Left lung (tissue), 10 donors: Measurements from ENCODE around the gene NAALADL2. TPM values are rescaled to one million over a fixed set of nuclear protein-coding genes. Genes with fewer than 3 reads are reported as not detected.
A peak's percentile ranks its signal among the peaks of the same experiment; 100 is the strongest.
"Not testable (repeated sequence)": the region's sequence is repeated elsewhere in the genome, so short reads cannot be mapped to it uniquely, and the experiment has no call there.

Experiments used
- ATAC-seq: fragments of 200-7000 bp; cut with Tn5 transposase; one replicate; pipeline ENCODE4 v1.9.1; 2020; ENCODE audit warnings: moderate library complexity
- DNase-seq, 4 donors: peaks; one replicate each; pipeline ENCODE4 v3.0.0-alpha.2; 2013 to 2020
- H3K27ac ChIP-seq, 2 donors: fragments of 200-600 bp; sonication (generic) in 1 of 2; one replicate each; pipeline versions ENCODE4 v1.5.0 to v1.8.0; 2020 to 2021
- H3K27me3 ChIP-seq, 2 donors: fragments of 200-600 bp; sonication (generic) in 1 of 2; one replicate each; pipeline versions ENCODE4 v1.5.0 to v1.8.0; 2020 to 2021
- H3K36me3 ChIP-seq, 2 donors: fragments of 200-600 bp; sonication (generic) in 1 of 2; one replicate each; pipeline versions ENCODE4 v1.5.0 to v1.8.0; 2020 to 2021
- H3K4me1 ChIP-seq, 2 donors: fragments of 200-600 bp; one replicate each; pipeline ENCODE4 v1.8.0; 2021
- H3K4me3 ChIP-seq, 2 donors: fragments of 200-600 bp; sonication (generic) in 1 of 2; one replicate each; pipeline versions ENCODE4 v1.5.0 to v1.8.0; 2020 to 2021; ENCODE audit warnings: mild to moderate bottlenecking in 1 of 2
- H3K9me3 ChIP-seq, 2 donors: fragments of 200-600 bp; sonication (generic) in 1 of 2; one replicate each; pipeline versions ENCODE4 v1.5.0 to v1.8.0; 2020 to 2021
- CTCF ChIP-seq, 2 donors: fragments of 200-600 bp; sonication (generic) in 1 of 2; IDR thresholded peaks; one replicate each; pipeline versions ENCODE4 v1.5.0 to v1.8.0; 2021; ENCODE audit warnings: antibody characterized with exemption in 2 of 2
- intact Hi-C, 2 donors: fragments of 100-400 bp; cut with DNase I; formaldehyde crosslinking; loops; one replicate each; pipeline versions ENCODE4 v1.11.2 to v1.14.2; 2022
- polyA plus RNA-seq, 6 donors: library from polyadenylated mRNA; unstranded; fragments of 120-200 nt; gene quantifications; one replicate each; pipeline ENCODE4 v1.2.1, GENCODE V29; 2013; ENCODE audit not compliant: insufficient read length in 6 of 6
- total RNA-seq, 2 donors: library from RNA; stranded (reverse); fragmentation: NEBNext Ultra II Directional; extraction: Animal tissue kit (Norgen Biotek cat#: 25700); gene quantifications; one replicate each; pipeline ENCODE4 v1.2.1, GENCODE V29; 2021
- donor health status: DM: no; HTN: yes; CAD: no.
- donor health status: DM: no; HTN: no; CAD: no.

NAALADL2 gene
- total and polyA plus RNA-seq, 8 donors, result 9.8 to 23.3 (median 17.8) TPM

- H3K9me3 ChIP-seq, result no peaks in the 10 kb centered on the region
- ATAC-seq, result no peak
- TF ChIP-seq CTCF (IDR thresholded peaks at IDR 0.05), result no peak
- no peaks in the 10 kb centered on the region for H3K4me1 ChIP-seq
- H3K36me3 ChIP-seq, result no peaks in the 10 kb centered on the region
- no peak overlapping the region for H3K4me3 ChIP-seq
- no peak overlapping the region for H3K27ac ChIP-seq
- H3K27me3 ChIP-seq, result no peaks in the 10 kb centered on the region
- DNase-seq, result no peak
- intact Hi-C loops, result no loop called here
Measured at GRCh38 chr3:175161291-175161690, 302.2 kb downstream of the NAALADL2 start.

GRCh38 chr3:175163686-175164085 is 304.6 kb downstream of the NAALADL2 start:
- Histone ChIP-seq H3K27me3 (no peaks in the 10 kb centered on the region), H3K4me1 (no peaks in the 10 kb centered on the region), H3K36me3 (no peaks in the 10 kb centered on the region), H3K27ac (no peak overlapping the region), H3K4me3 (no peak overlapping the region), H3K9me3 (no peaks in the 10 kb centered on the region)
- DNase-seq, result no peak
- TF ChIP-seq CTCF (IDR thresholded peaks at IDR 0.05), result no peak
- intact Hi-C loops, result no loop called here
- ATAC-seq, result no peak

GRCh38 chr3:175173117-175173516 is 314.0 kb downstream of the NAALADL2 start:
- intact Hi-C loops, H3K9me3 ChIP-seq, H3K4me3 ChIP-seq, H3K4me1 ChIP-seq, ATAC-seq, H3K27me3 ChIP-seq, H3K27ac ChIP-seq, DNase-seq, H3K36me3 ChIP-seq: not testable (repeated sequence)

GRCh38 chr3:175176556-175176955 is 317.4 kb downstream of the NAALADL2 start:
- Histone ChIP-seq H3K27ac (no peak overlapping the region), H3K9me3 (no peaks in the 10 kb centered on the region), H3K4me3 (no peak overlapping the region), H3K27me3 (no peaks in the 10 kb centered on the region), H3K4me1 (no peaks in the 10 kb centered on the region), H3K36me3 (no peaks in the 10 kb centered on the region)
- ATAC-seq, result no peak
- no peak for TF ChIP-seq CTCF (IDR thresholded peaks at IDR 0.05)
- intact Hi-C loops, result no loop called here
- no peak for DNase-seq

GRCh38 chr3:175179055-175179454 is 319.9 kb downstream of the NAALADL2 start:
- Histone ChIP-seq H3K4me3 (no peak overlapping the region), H3K9me3 (no peaks in the 10 kb centered on the region), H3K27me3 (no peaks in the 10 kb centered on the region), H3K4me1 (no peaks in the 10 kb centered on the region), H3K36me3 (no peaks in the 10 kb centered on the region), H3K27ac (no peak overlapping the region)
- TF ChIP-seq CTCF (IDR thresholded peaks at IDR 0.05), result no peak
- ATAC-seq (peak; percentile 57), DNase-seq (no peak)
- intact Hi-C loops, result no loop called here

GRCh38 chr3:175184392-175184791 is 325.3 kb downstream of the NAALADL2 start:
- DNase-seq, result no peak
- Histone ChIP-seq H3K9me3 (peaks cover 0 to 6% of the 10 kb centered on the region in 2 donors), H3K27me3 (no peaks in the 10 kb centered on the region), H3K4me1 (no peaks in the 10 kb centered on the region), H3K27ac (no peak overlapping the region), H3K36me3 (no peaks in the 10 kb centered on the region), H3K4me3 (no peak overlapping the region)
- no peak for TF ChIP-seq CTCF (IDR thresholded peaks at IDR 0.05)
- ATAC-seq, result no peak
- intact Hi-C loops, result no loop called here
